Erythroblast (primary cell): ENCODE measurements around the gene B4GALNT3.

Experiments used
- GATA1 ChIP-seq: IDR thresholded peaks from 2 replicates; pipeline ENCODE4 v1.6.1; 2011; ENCODE audit warnings: low read depth, mild to moderate bottlenecking, control low read depth, low read length, moderate library complexity
- POLR2A ChIP-seq: IDR thresholded peaks from 2 replicates; pipeline ENCODE4 v1.6.1; 2011; ENCODE audit warnings: mild to moderate bottlenecking, low read length

DNA sequence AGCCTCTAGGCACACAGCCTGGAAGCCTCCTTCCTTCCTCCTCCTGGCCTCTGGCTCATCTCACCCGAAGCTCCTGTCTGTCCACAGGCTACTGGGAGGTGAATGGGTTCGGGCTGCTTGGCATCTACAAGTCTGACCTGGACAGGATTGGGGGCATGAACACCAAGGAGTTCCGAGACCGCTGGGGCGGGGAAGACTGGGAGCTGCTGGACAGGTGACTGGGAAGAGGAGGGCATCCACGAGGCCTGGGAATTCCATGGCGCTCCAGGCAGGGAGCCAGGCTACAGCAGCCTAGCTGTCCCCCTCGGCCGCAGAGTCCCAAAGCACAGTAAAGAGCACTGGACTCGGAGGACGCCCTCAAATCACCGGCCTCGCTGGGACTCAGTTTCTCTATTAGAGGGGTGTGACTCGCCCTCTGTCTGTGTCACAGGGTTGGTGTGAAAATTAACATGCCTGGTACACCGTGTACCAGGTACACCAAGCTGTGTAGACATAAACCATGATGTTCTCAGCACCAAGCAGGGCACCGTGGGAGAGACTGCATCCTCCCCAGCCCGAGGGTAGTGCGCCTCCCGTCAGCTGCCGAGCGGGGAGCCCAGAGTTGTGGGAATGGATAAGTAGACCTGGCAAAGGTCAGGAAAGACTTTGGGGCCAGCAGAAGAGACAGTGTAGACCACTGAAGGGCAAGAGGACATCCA lies 99.6 kb downstream of the B4GALNT3 start:
- TF ChIP-seq POLR2A (no peak), GATA1 (no peak)
